ENCODE data around the gene TRPM3.

GRCh38 chr9:70577671-70578070 is 543.8 kb downstream of the TRPM3 start:
- TF ChIP-seq ZNF274 (IDR thresholded peaks at IDR 0.05; ENCODE audit: low read depth, low read length) (no peak), YY1 (IDR thresholded peaks at IDR 0.05; ENCODE audit: insufficient read depth, insufficient read length) (no peak), SUZ12 (IDR thresholded peaks at IDR 0.05; ENCODE audit: extremely low read depth, insufficient read depth, insufficient read length) (no peak)

All from NT2/D1 (cell line).